Keratinocyte (primary cell): Measurements from ENCODE around the gene CMTM7. TPM values are rescaled to one million over a fixed set of nuclear protein-coding genes. Genes with fewer than 3 reads are reported as not detected.

Experiments
- DNase-seq: peaks from one replicate; pipeline ENCODE4 v3.0.0-alpha.2; 2011; ENCODE audit warnings: low read depth, missing footprints, low spot score
- FAIRE-seq: peaks from 2 replicates; lab custom pipeline; 2011; peaks lifted over from hg19 to GRCh38; lab: Jason Lieb, UNC
- H2AFZ ChIP-seq: 2 replicates; pipeline ENCODE4 v1.6.0; 2012; ENCODE audit warnings: low read length, control low read depth, inconsistent platforms; ENCODE audit not compliant: control insufficient read depth
- H3K27ac ChIP-seq: 2 replicates; pipeline ENCODE4 v1.5.1; 2011; ENCODE audit warnings: low read length; ENCODE audit not compliant: control insufficient read depth, insufficient read depth
- H3K27me3 ChIP-seq: 3 replicates; pipeline ENCODE4 v1.6.0; 2011; ENCODE audit warnings: low read length; ENCODE audit not compliant: control insufficient read depth, insufficient read depth; ENCODE audit errors: extremely low read depth
- H3K36me3 ChIP-seq, 2 experiments: 2 replicates in 1 of 2; 3 replicates in 1 of 2; pipeline ENCODE4 v1.5.1; 2011; ENCODE audit warnings: low read length in 2 of 2, mild to moderate bottlenecking in 1 of 2; ENCODE audit not compliant: control insufficient read depth in 2 of 2, insufficient read depth in 2 of 2; ENCODE audit errors: extremely low read depth in 1 of 2
- H3K4me1 ChIP-seq: 3 replicates; pipeline ENCODE4 v1.5.1; 2011; ENCODE audit warnings: low read length; ENCODE audit not compliant: control insufficient read depth, insufficient read depth; ENCODE audit errors: extremely low read depth
- H3K4me2 ChIP-seq: 3 replicates; pipeline ENCODE4 v1.6.0; 2011; ENCODE audit warnings: low read depth, low read length; ENCODE audit not compliant: control insufficient read depth, insufficient read depth; ENCODE audit errors: extremely low read depth
- H3K4me3 ChIP-seq, 3 experiments: fragments of 200-600 bp in 1 of 3; sonication (generic) in 1 of 3; 2 replicates in 2 of 3; 3 replicates in 1 of 3; pipeline ENCODE4 v1.5.1; 2011 to 2016; ENCODE audit warnings: low read length in 3 of 3, mild to moderate bottlenecking in 3 of 3, control low read depth in 2 of 3, inconsistent platforms in 1 of 3, low read depth in 1 of 3, mixed read lengths in 1 of 3, mixed run types in 1 of 3, moderate library complexity in 1 of 3; ENCODE audit not compliant: control insufficient read depth in 2 of 3, insufficient read depth in 2 of 3; ENCODE audit errors: extremely low read depth in 1 of 3
- H3K79me2 ChIP-seq: 2 replicates; pipeline ENCODE4 v1.6.0; 2012; ENCODE audit warnings: low read length; ENCODE audit not compliant: control insufficient read depth, insufficient read depth
- H3K9ac ChIP-seq: 3 replicates; pipeline ENCODE4 v1.6.0; 2011; ENCODE audit warnings: low read length; ENCODE audit not compliant: control insufficient read depth, insufficient read depth; ENCODE audit errors: extremely low read depth
- H3K9me1 ChIP-seq: 3 replicates; pipeline ENCODE4 v1.6.0; 2011; ENCODE audit warnings: low read length; ENCODE audit not compliant: control insufficient read depth, insufficient read depth; ENCODE audit errors: extremely low read depth
- H3K9me3 ChIP-seq: 2 replicates; pipeline ENCODE4 v1.5.1; 2012; ENCODE audit warnings: low read depth, low read length; ENCODE audit not compliant: control insufficient read depth
- H4K20me1 ChIP-seq: 3 replicates; pipeline ENCODE4 v1.6.0; 2011; ENCODE audit warnings: low read length; ENCODE audit not compliant: control insufficient read depth, insufficient read depth; ENCODE audit errors: extremely low read depth
- EZH2 ChIP-seq: IDR thresholded peaks from one replicate; pipeline ENCODE4 v1.6.1; 2012; ENCODE audit warnings: inconsistent platforms, mild to moderate bottlenecking, low read length, moderate library complexity
- dilution Hi-C: fragments of 300-500 bp; cut with MboI; formaldehyde crosslinking; loops from one replicate; pipeline ENCODE4 v1.7.0; 2020; ENCODE audit warnings: low sequenced_read_pairs; ENCODE audit not compliant: extremely low pct_ligation_motif_present
- polyA plus RNA-seq, 5 experiments: library from polyadenylated mRNA; depleted of rRNA in 3 of 5; stranded (reverse) in 3 of 5; stranded (forward) in 1 of 5; unstranded in 1 of 5; fragments of >200 nt; gene quantifications; 1 replicate in 1 of 5; 2 replicates in 3 of 5; 3 replicates in 1 of 5; pipeline versions ENCODE4 v1.2.1 to v1.2.3, GENCODE V29; 2011 to 2012; ENCODE audit warnings: missing spikeins in 2 of 5, low read depth in 1 of 5, low replicate concordance in 1 of 5
- TF ChIP-seq, protein P1 (sequence below), 3 experiments: IDR thresholded peaks in 1 of 3; conservative IDR thresholded peaks in 1 of 3; optimal IDR thresholded peaks in 1 of 3; 2 replicates in 2 of 3; 3 replicates in 1 of 3; pipeline versions ENCODE3 to v1.5.1; 2011; ENCODE audit warnings: low read length in 3 of 3, mild to moderate bottlenecking in 3 of 3, moderate library complexity in 2 of 3, control low read depth in 1 of 3, inconsistent platforms in 1 of 3; ENCODE audit not compliant: insufficient read depth in 2 of 3; ENCODE audit errors: extremely low read depth in 1 of 3

Gene CMTM7
- polyA plus RNA-seq, 1 donor (not counting 4 experiments of a cell fraction or from before 2014, with no cell fraction given) = 47.2 TPM

- H3K9ac ChIP-seq = no peak overlapping the region
- H3K9me1 ChIP-seq = no peaks in the 10 kb centered on the region
- dilution Hi-C loops = no loop called here
- no peak overlapping the region for H3K4me3 ChIP-seq
- H2AFZ ChIP-seq = no peak overlapping the region
- H3K4me2 ChIP-seq = no peak overlapping the region
- DNase-seq = no peak
- no peak for FAIRE-seq
- H3K27me3 ChIP-seq = no peaks in the 10 kb centered on the region
- TF ChIP-seq EZH2 = no peak
- TF ChIP-seq, protein P1, sequence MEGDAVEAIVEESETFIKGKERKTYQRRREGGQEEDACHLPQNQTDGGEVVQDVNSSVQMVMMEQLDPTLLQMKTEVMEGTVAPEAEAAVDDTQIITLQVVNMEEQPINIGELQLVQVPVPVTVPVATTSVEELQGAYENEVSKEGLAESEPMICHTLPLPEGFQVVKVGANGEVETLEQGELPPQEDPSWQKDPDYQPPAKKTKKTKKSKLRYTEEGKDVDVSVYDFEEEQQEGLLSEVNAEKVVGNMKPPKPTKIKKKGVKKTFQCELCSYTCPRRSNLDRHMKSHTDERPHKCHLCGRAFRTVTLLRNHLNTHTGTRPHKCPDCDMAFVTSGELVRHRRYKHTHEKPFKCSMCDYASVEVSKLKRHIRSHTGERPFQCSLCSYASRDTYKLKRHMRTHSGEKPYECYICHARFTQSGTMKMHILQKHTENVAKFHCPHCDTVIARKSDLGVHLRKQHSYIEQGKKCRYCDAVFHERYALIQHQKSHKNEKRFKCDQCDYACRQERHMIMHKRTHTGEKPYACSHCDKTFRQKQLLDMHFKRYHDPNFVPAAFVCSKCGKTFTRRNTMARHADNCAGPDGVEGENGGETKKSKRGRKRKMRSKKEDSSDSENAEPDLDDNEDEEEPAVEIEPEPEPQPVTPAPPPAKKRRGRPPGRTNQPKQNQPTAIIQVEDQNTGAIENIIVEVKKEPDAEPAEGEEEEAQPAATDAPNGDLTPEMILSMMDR (optimal IDR thresholded peaks at IDR 0.05 in 1 of 3, IDR thresholded peaks at IDR 0.05 in 1 of 3, conservative IDR thresholded peaks at IDR 0.05 in 1 of 3; ENCODE audit: extremely low read depth in 1 of 3, insufficient read depth in 2 of 3, low read length in 3 of 3) = no peak
- H3K4me1 ChIP-seq = no peaks in the 10 kb centered on the region
- peaks cover 22 to 42% of the 10 kb centered on the region in 2 experiments for H3K36me3 ChIP-seq
- peaks cover 23% of the 10 kb centered on the region for H3K79me2 ChIP-seq
- H3K9me3 ChIP-seq = no peaks in the 10 kb centered on the region
- no peak overlapping the region for H3K27ac ChIP-seq
- H4K20me1 ChIP-seq = no peaks in the 10 kb centered on the region
Observed at GRCh38 chr3:32450426-32450825, 58.8 kb downstream of the CMTM7 start.

GRCh38 chr3:32450992-32451659 lies 59.5 kb downstream of the CMTM7 start:
- TF ChIP-seq, protein P1 (optimal IDR thresholded peaks at IDR 0.05 in 1 of 3, IDR thresholded peaks at IDR 0.05 in 1 of 3, conservative IDR thresholded peaks at IDR 0.05 in 1 of 3; ENCODE audit: extremely low read depth in 1 of 3, insufficient read depth in 2 of 3, low read length in 3 of 3) = no peak
- no peak for TF ChIP-seq EZH2
- dilution Hi-C loops = no loop called here
- FAIRE-seq = no peak
- Histone ChIP-seq H3K36me3 (peaks cover 22 to 46% of the 10 kb centered on the region in 2 experiments), H3K9me1 (no peaks in the 10 kb centered on the region), H3K79me2 (peaks cover 17% of the 10 kb centered on the region), H3K4me3 (no peak overlapping the region), H2AFZ (no peak overlapping the region), H3K4me1 (no peaks in the 10 kb centered on the region), H3K4me2 (no peak overlapping the region), H3K9me3 (no peaks in the 10 kb centered on the region), H4K20me1 (no peaks in the 10 kb centered on the region), H3K27me3 (no peaks in the 10 kb centered on the region), H3K9ac (no peak overlapping the region), H3K27ac (no peak overlapping the region)
- DNase-seq = no peak
